SKM-1 treated with dmso at 0.1 percent for 144 hours (cell line): ENCODE measurements around the gene KIF18B.
A peak's percentile ranks its signal among the peaks of the same experiment; 100 is the strongest.
"Not testable (repeated sequence)": the region's sequence is repeated elsewhere in the genome, so short reads cannot be mapped to it uniquely, and the experiment has no call there.

ENCODE experiments used
- DNase-seq: peaks from one replicate; lab custom pipeline; 2025; ENCODE audit not compliant: unreplicated experiment; lab: John Stamatoyannopoulos, UW

Gene KIF18B

GRCh38 chr17:44970136-44970741 lies 22.7 kb upstream of the KIF18B start:
- DNase-seq: no peak

GRCh38 chr17:44969144-44969780 lies 21.7 kb upstream of the KIF18B start:
- DNase-seq: no peak

DNA sequence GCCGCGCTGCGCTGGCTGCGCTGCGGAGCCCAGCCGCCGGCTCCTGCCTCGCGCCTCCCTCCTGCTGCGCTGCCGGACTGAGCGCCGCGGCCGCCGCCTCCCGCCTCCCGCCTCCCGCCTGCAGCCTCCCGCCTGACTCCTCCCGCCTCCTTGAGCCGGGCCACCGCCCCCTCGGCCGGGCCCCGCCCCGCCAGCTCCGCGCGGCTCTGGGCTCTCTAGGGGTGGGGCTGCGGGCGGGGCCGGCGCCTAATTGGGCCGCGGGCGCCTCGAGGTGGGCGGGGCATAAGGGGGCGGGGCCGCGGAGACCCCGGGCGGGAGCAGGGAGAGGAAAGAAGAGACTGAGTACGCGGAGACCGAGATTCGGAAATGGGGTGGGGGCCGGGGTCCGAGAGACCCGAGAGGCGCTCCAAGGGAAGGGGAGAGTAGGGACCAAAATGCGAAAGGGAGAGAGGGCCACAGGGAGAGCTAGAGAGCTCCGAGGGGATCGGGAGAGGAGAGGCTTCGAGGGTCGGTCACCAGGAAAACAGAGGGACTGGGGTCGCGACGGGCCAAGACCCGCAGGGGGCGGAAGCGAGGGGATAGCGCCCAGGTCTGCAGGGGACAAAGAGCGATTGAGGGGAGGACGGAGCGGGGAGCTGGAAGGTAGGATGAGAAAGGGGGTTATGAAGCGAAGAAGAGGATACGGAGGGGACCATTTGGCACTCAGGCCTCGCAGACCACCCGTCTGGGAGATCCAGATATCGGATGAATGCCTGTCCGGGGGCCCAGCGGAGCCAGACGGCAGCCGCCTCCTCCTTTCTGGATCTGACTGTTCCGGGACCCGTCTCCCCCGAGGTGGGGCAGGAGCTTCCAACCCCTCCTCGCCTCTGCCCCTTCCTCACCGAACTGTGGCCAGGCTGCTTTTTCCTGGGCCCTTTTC lies 20.9 kb upstream of the KIF18B start, which contains the start of gene C1QL1:
Gene C1QL1, minus strand, starts transcription at position 79 of the 919 bp plus-strand sequence. CDS start 255 bp downstream, outside the sequence.
- peak; percentile 86 for DNase-seq

GRCh38 chr17:44967907-44968224 lies 20.3 kb upstream of the KIF18B start:
- no peak for DNase-seq

- no peak for DNase-seq
These were observed 19.7 kb upstream of the KIF18B start for GRCh38 chr17:44967026-44967906.

- DNase-seq: no peak
These were observed 18.9 kb upstream of the KIF18B start for GRCh38 chr17:44966348-44967025.

- peak; percentile 81 for DNase-seq
These were observed 18.1 kb upstream of the KIF18B start for GRCh38 chr17:44965481-44966234.

GRCh38 chr17:44961921-44962350 lies 14.4 kb upstream of the KIF18B start:
- DNase-seq: no peak

- no peak for DNase-seq
These were observed 13.1 kb upstream of the KIF18B start for GRCh38 chr17:44960691-44961090.

DNA sequence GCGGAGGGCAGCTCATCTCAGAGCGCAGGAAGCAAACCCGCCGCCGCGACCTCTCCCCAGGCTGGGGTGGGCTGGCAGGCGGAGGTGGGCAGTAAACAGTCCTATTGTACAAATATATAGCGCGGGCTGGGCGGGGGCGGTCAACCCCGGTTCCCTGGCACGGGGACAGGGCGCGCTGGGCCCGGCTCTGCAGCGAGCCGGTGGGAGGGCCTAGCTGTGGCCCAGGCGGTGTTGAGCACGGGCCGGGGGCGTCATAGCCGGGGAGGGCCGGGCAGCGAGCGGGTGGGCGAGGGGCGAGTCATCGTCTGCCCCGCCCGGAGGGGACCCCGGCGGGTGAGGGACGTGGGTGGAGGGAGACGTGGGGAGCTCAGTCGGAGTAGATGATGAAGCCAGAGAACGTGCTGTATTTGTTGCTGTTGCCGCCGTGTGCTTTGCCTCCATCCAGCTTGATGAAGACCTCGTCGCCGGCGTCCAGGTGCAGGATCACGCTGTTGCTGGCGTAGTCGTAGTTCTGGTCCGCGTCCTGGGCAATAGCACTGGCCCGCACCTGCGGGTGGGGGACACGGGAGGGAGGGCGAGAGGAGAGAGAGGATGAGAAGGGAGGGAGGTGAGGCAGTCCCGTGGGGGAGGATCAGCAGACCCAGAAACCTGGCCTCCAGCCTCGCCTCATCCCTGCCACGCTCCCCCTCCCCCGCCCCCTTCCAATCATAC lies 12.4 kb upstream of the KIF18B start:
- DNase-seq: no peak

DNA sequence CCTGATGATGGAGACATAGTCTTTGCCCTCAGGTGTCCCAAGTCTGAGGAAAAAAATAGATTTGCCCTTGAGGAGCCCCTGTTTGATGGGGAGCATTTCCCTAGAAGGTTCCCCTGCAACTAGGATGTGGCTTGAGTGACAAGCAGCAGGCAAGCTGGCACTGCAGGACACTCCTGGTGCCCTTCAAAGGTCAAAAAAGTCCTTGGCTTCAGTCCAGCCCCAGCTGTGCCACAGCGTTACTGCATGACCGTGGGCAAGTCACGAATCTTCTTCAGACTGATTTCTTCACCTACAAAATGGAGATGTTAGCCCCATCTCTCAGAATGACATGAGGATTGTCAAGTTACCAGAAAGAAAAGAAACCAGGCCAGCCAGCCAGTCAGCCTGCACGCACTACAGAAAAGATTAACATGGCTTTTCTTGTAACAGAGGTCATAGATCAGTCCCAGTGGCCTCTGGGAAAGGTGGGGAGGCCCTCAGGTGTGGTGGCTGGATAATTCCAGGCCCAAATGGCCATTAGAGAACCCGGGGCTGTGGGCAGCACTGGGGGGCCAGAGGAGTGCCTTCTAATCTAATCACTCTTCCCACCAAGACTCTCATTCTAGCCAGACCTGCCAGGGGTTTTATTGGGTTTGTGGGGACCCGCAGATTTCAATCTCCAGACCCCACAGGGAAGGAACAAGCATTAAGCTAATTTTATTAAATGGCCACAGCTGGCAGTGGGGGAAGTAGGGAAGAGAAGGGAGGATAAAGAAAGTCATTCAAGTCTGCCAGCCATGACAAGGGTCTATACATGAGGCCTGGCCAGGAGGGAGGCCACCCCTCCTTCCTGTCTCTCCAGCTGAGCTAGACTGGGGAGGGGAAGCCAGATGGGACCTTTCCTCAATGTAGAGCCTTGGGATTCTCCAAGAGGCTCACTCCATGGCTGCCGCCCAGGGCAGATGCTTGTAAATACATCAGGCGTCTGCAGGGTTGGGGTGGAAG lies 9.7 kb upstream of the KIF18B start:
- no peak for DNase-seq

DNA sequence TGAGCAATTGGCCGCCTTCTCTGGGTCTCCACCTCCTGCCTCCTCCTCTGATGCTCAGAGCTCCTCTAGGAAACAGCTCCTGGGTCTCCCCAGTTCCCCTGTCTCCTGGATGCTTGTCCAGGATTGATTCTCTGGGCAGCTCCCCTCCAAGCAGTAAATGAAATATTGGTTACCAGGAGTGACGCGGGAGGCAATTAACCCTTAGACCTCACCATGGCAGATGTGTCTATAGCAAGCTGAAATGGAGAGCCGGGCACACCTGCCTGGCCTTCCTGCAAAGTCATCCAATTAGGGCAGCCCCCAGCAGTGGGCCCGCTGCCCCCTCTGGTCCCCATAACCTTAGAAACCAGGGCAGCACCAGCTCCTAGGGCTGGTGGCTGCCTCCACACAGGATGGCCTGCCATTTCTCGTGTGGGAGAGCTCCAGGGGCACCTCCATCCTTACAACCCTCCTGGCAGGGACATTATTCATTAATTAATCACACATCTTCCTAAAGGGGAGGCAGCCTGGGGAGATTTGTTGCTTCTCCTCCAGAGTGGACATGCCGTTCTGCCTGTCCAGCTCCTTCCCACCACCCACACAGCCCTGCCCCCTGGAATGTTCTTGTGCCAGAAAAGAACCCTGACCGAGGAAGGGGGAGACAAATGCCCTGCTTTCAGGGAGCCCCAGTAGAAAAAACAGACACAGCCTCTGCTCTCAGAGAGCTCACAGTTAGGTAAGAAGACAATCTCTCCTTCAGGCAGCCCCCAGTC lies 8.3 kb upstream of the KIF18B start:
- DNase-seq: no peak

GRCh38 chr17:44952946-44953475 lies 5.4 kb upstream of the KIF18B start:
- no peak for DNase-seq

GRCh38 chr17:44948315-44948795 lies 782 bp upstream of the KIF18B start:
- DNase-seq: no peak

- DNase-seq: not testable (repeated sequence)
These were observed 1.9 kb downstream of the KIF18B start for GRCh38 chr17:44945652-44946051.

- no peak for DNase-seq
These were observed 5.1 kb downstream of the KIF18B start for GRCh38 chr17:44942456-44942855.
